Ovary (tissue), 9 donors: ENCODE measurements around the gene CLIC4. TPM values are rescaled to one million over a fixed set of nuclear protein-coding genes. Genes with fewer than 3 reads are reported as not detected.

Experiments
- DNase-seq, 5 donors: peaks; one replicate each; pipeline ENCODE4 v3.0.0-alpha.2; 2019 to 2020
- H3K27ac ChIP-seq, 2 donors: fragments of 200-600 bp; one replicate each; pipeline versions ENCODE4 v1.5.1 to v1.8.0; 2019 to 2022
- H3K27me3 ChIP-seq: fragments of 200-600 bp; one replicate; pipeline ENCODE4 v1.8.0; 2022
- H3K36me3 ChIP-seq: fragments of 200-600 bp; sonication (generic); one replicate; pipeline ENCODE4 v1.5.1; 2019
- H3K4me1 ChIP-seq: one replicate; pipeline ENCODE4 v1.8.1; 2013; ENCODE audit warnings: mild to moderate bottlenecking, moderate library complexity; ENCODE audit not compliant: insufficient read depth
- H3K4me3 ChIP-seq: fragments of 200-600 bp; sonication (generic); one replicate; pipeline ENCODE4 v1.5.1; 2017
- H3K9me3 ChIP-seq, 2 donors: fragments of 200-600 bp in 1 of 2; sonication (generic) in 1 of 2; one replicate each; pipeline versions ENCODE4 v1.5.1 to v1.8.1; 2013 to 2019; ENCODE audit warnings: mild to moderate bottlenecking in 1 of 2, moderate library complexity in 1 of 2
- EP300 ChIP-seq: sonication (generic); formaldehyde crosslinking; IDR thresholded peaks from one replicate; pipeline ENCODE4 v1.6.1; 2017; ENCODE audit warnings: antibody characterized with exemption
- POLR2A ChIP-seq: fragments of 450-650 bp; IDR thresholded peaks from one replicate; pipeline ENCODE4 v1.6.1; 2017; ENCODE audit warnings: antibody characterized with exemption, mild to moderate bottlenecking, moderate library complexity
- WGBS, 3 donors: extraction: QIAGEN DNeasy Blood & Tissue Kit in 1 of 3; methylation state at CpG; one replicate each; pipeline versions ENCODE4 v1.1.5 to v1.1.7; 2013 to 2017; 5-methylcytosine and 5-hydroxymethylcytosine counted together
- intact Hi-C, 4 donors: fragments of 100-400 bp; cut with DNase I; formaldehyde crosslinking; loops; one replicate each; pipeline versions ENCODE4 v1.11.0 to v1.15.1; 2022 to 2023
- polyA plus RNA-seq, 2 donors: library from polyadenylated mRNA; stranded (reverse); fragments of 200-250 nt in 1 of 2; fragments of 350-450 nt in 1 of 2; fragmentation: Illumina TruSeq in 1 of 2; extraction: RNeasy Lipid Tissue Mini Kit (QIAGEN cat#74804) in 1 of 2; gene quantifications; one replicate each; pipeline ENCODE4 v1.2.3, GENCODE V29; 2013 to 2014
- total RNA-seq, 7 donors: library from RNA; depleted of rRNA in 2 of 7; stranded (reverse); fragments of >200 nt in 2 of 7; fragmentation: NEBNext Ultra II Directional in 3 of 7; extraction: Animal tissue kit (Norgen Biotek cat#: 25700) in 3 of 7; gene quantifications; one replicate each; pipeline versions ENCODE4 v1.1.0 to v1.2.4, GENCODE V29; 2016 to 2023
- TF ChIP-seq, protein P1 (sequence below), 3 donors: fragments of 450-650 bp in 2 of 3; fragments of 200-600 bp in 1 of 3; IDR thresholded peaks; one replicate each; pipeline versions ENCODE4 v1.5.1 to v1.8.0; 2016 to 2022; ENCODE audit warnings: antibody characterized with exemption in 3 of 3, mild to moderate bottlenecking in 1 of 3
- donor health status: DM: no; HTN: no; CAD: no; lungs with moderate emphysema.
- donor health status: DM: no; HTN: no; CAD: no.
- donor health status: Bipolar disorder and iron deficiency.
- donor health status: DM: yes; HTN: yes; CAD: no.
- donor health status: DM: no; HTN: no; CAD: no.
- donor health status: DM: yes; HTN: yes; CAD: no.

CLIC4 gene
- total and polyA plus RNA-seq, 9 donors: 53.6 to 209 (median 125) TPM

GRCh38 chr1:24713176-24713575 lies 32.1 kb upstream of the CLIC4 start:
- 86 to 89% (median 88%) methylated on average over 4 of the region's 4 CpGs for WGBS, 3 donors
- H3K9me3 ChIP-seq: no peaks in the 10 kb centered on the region
- H3K4me1 ChIP-seq: no peaks in the 10 kb centered on the region
- DNase-seq: no peak
- TF ChIP-seq POLR2A (no peak), EP300 (no peak)
- TF ChIP-seq, protein P1, sequence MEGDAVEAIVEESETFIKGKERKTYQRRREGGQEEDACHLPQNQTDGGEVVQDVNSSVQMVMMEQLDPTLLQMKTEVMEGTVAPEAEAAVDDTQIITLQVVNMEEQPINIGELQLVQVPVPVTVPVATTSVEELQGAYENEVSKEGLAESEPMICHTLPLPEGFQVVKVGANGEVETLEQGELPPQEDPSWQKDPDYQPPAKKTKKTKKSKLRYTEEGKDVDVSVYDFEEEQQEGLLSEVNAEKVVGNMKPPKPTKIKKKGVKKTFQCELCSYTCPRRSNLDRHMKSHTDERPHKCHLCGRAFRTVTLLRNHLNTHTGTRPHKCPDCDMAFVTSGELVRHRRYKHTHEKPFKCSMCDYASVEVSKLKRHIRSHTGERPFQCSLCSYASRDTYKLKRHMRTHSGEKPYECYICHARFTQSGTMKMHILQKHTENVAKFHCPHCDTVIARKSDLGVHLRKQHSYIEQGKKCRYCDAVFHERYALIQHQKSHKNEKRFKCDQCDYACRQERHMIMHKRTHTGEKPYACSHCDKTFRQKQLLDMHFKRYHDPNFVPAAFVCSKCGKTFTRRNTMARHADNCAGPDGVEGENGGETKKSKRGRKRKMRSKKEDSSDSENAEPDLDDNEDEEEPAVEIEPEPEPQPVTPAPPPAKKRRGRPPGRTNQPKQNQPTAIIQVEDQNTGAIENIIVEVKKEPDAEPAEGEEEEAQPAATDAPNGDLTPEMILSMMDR (IDR thresholded peaks at IDR 0.05): no peak
- H3K4me3 ChIP-seq: no peak overlapping the region
- H3K27me3 ChIP-seq: no peaks in the 10 kb centered on the region
- no peaks in the 10 kb centered on the region for H3K36me3 ChIP-seq
- H3K27ac ChIP-seq: no peak overlapping the region
- intact Hi-C loops: no loop called here

DNA sequence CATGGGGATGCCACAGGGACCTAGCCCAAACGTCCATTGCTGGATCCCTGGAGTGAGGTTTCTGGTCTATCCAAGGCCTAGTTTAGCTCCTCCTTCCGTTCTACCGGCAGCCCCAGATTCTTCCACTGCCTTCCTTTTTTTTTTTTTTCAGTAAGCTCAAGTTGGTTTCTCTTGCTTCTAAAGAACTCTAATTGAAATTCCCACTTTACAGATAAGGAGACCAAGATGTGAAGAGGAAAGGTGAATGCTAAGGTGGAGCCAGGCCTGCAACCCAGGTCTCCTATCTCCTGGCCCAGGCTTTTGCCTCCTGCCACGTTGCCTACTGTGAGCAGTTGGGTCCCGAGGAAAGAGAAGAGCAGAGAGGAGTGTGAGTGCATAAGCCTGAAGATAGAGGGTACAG lies 31.5 kb upstream of the CLIC4 start:
- H3K27me3 ChIP-seq: no peaks in the 10 kb centered on the region
- no peak overlapping the region for H3K4me3 ChIP-seq
- no peaks in the 10 kb centered on the region for H3K36me3 ChIP-seq
- 72 to 91% (median 78%) methylated on average over 5 of the region's 5 CpGs for WGBS, 3 donors
- H3K27ac ChIP-seq: no peak overlapping the region
- no peaks in the 10 kb centered on the region for H3K4me1 ChIP-seq
- TF ChIP-seq POLR2A: no peak
- TF ChIP-seq, protein P1 (IDR thresholded peaks at IDR 0.05): no peak
- TF ChIP-seq EP300: no peak
- no peak for DNase-seq
- intact Hi-C loops: no loop called here
- H3K9me3 ChIP-seq: no peaks in the 10 kb centered on the region

DNA sequence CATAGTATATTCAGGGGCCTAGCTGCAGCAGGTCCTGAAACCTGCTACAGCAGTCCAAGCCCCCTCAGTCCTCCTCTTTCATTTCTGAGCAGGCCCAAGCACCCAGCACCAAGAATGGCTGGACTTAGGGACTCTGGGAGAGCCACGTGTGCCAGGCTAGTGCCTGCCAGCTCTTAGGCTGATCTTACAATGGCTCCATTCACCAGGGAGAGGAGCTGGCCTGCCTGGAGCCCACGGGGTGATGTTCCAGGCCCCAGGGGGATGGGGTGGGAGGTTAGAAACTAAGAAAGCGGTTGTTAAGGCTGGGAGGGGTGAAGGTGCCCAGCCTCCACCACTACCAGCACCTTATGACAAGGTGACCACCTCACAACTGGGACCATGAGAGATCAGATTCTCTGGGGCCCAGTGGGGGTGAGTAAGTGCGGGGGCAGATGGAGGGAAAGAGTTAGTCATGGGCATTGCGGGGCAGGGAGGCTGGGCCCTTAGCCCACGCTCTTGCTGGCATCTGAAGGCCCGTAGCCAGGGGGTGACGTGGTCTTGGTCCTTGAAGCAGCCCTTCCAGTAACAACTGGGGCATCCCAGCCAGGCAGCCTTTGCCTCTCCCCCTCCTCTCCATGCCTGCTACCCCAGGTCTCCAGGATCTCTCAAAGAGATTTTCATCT lies 30.3 kb upstream of the CLIC4 start:
- no peak overlapping the region for H3K4me3 ChIP-seq
- H3K4me1 ChIP-seq: no peaks in the 10 kb centered on the region
- WGBS, 3 donors: 90 to 93% (median 92%) methylated on average over 8 of the region's 8 CpGs
- no peak for DNase-seq
- H3K27me3 ChIP-seq: no peaks in the 10 kb centered on the region
- intact Hi-C loops: no loop called here
- H3K36me3 ChIP-seq: no peaks in the 10 kb centered on the region
- TF ChIP-seq POLR2A: no peak
- TF ChIP-seq, protein P1 (IDR thresholded peaks at IDR 0.05): no peak
- no peak for TF ChIP-seq EP300
- no peaks in the 10 kb centered on the region for H3K9me3 ChIP-seq
- H3K27ac ChIP-seq: no peak overlapping the region

DNA sequence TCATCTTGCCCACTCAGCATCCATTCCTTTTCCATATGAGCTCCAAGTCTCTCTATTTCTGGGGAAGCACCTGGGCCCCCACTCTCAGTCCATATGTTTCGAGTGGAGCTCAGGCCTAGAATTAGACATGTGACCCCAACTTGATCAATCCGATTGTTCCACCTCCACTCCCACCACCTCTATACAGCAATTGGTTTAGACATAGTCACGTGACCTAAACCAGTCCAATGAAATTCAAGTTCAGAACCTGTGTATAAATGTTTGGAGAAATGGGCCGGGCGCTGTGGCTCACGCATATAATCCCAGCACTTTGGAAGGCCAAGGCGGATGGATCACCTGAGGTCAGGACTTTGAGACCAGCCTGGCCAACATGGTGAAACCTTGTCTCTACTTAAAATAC lies 29.6 kb upstream of the CLIC4 start:
- Histone ChIP-seq H3K36me3 (no peaks in the 10 kb centered on the region), H3K4me1 (no peaks in the 10 kb centered on the region), H3K27me3 (no peaks in the 10 kb centered on the region), H3K27ac (no peak overlapping the region), H3K9me3 (no peaks in the 10 kb centered on the region), H3K4me3 (no peak overlapping the region)
- intact Hi-C loops: no loop called here
- WGBS, 3 donors: 96 to 99% (median 96%) methylated on average over 7 of the region's 7 CpGs
- DNase-seq: no peak
- TF ChIP-seq, protein P1 (IDR thresholded peaks at IDR 0.05): no peak
- TF ChIP-seq EP300 (no peak), POLR2A (no peak)
